NCI-H1436 (cell line): Measurements from ENCODE around the gene ALG12.
"Not testable (repeated sequence)": the region's sequence is repeated elsewhere in the genome, so short reads cannot be mapped to it uniquely, and the experiment has no call there.

Experiments
- DNase-seq: peaks from one replicate; lab custom pipeline; 2025; lab: John Stamatoyannopoulos, UW

Gene ALG12

GRCh38 chr22:49866646-49867045 is 51.6 kb downstream of the ALG12 start:
- no peak for DNase-seq

GRCh38 chr22:49866134-49866533 is 52.1 kb downstream of the ALG12 start:
- no peak for DNase-seq

GRCh38 chr22:49865156-49865555 is 53.1 kb downstream of the ALG12 start:
- DNase-seq, result no peak

GRCh38 chr22:49863931-49864330 is 54.3 kb downstream of the ALG12 start:
- no peak for DNase-seq

- DNase-seq, result no peak
Observed at GRCh38 chr22:49862496-49862776, 55.8 kb downstream of the ALG12 start.

GRCh38 chr22:49861642-49862495 is 56.4 kb downstream of the ALG12 start:
- DNase-seq, result no peak

- DNase-seq, result no peak
Observed at GRCh38 chr22:49858827-49859226, 59.4 kb downstream of the ALG12 start.

GRCh38 chr22:49856766-49857618 is 61.2 kb downstream of the ALG12 start:
- no peak for DNase-seq

- DNase-seq, result no peak
Observed at GRCh38 chr22:49856343-49856742, 61.9 kb downstream of the ALG12 start.

- no peak for DNase-seq
Observed at GRCh38 chr22:49855251-49855911, 62.9 kb downstream of the ALG12 start.

- no peak for DNase-seq
Observed at GRCh38 chr22:49853981-49854831, 64.0 kb downstream of the ALG12 start.

- peak; percentile 97 for DNase-seq
Observed at GRCh38 chr22:49852898-49853894, 65.0 kb downstream of the ALG12 start, which contains the start of gene ZBED4. ZBED4 (plus strand) TSS chr22:49853844; CDS start chr22:49883663, 29,819 bp downstream.

- DNase-seq, result not testable (repeated sequence)
Observed at GRCh38 chr22:49852568-49852897, 65.7 kb downstream of the ALG12 start.

GRCh38 chr22:49850959-49851802 is 67.1 kb downstream of the ALG12 start:
- no peak for DNase-seq
